H9 (cell line): Measurements from ENCODE around the gene NSUN5. TPM values are rescaled to one million over a fixed set of nuclear protein-coding genes. Genes with fewer than 3 reads are reported as not detected.
A peak's percentile ranks its signal among the peaks of the same experiment; 100 is the strongest.
"Not testable (repeated sequence)": the region's sequence is repeated elsewhere in the genome, so short reads cannot be mapped to it uniquely, and the experiment has no call there.

ENCODE experiments used
- DNase-seq: peaks from one replicate; pipeline ENCODE4 v3.0.0-alpha.2; 2017
- H2AFZ ChIP-seq: one replicate; pipeline ENCODE4 v1.6.1; 2013; ENCODE audit warnings: mild to moderate bottlenecking, low read length, control low read depth, moderate library complexity
- H2AK5ac ChIP-seq: 2 replicates; pipeline ENCODE4 v1.6.1; 2013; ENCODE audit warnings: low read length, control low read depth, mixed read lengths; ENCODE audit not compliant: insufficient read length
- H2BK120ac ChIP-seq: one replicate; pipeline ENCODE4 v1.6.1; 2013; ENCODE audit warnings: low read depth, mild to moderate bottlenecking, low read length, control low read depth, inconsistent platforms; ENCODE audit not compliant: poor library complexity, severe bottlenecking
- H2BK12ac ChIP-seq: 2 replicates; pipeline ENCODE4 v1.6.1; 2013; ENCODE audit warnings: low read length, control low read depth, mixed read lengths, low read depth; ENCODE audit not compliant: insufficient read length
- H2BK15ac ChIP-seq: 2 replicates; pipeline ENCODE4 v1.6.1; 2013; ENCODE audit warnings: low read depth, low read length, control low read depth
- H2BK20ac ChIP-seq: one replicate; pipeline ENCODE4 v1.6.1; 2013; ENCODE audit warnings: low read depth, mild to moderate bottlenecking, low read length, control low read depth, inconsistent platforms; ENCODE audit not compliant: poor library complexity, severe bottlenecking
- H2BK5ac ChIP-seq: 2 replicates; pipeline ENCODE4 v1.6.1; 2013; ENCODE audit warnings: low read length, control low read depth, mixed read lengths; ENCODE audit not compliant: insufficient read length
- H3K14ac ChIP-seq: 2 replicates; pipeline ENCODE4 v1.6.1; 2013; ENCODE audit warnings: low read length, control low read depth; ENCODE audit not compliant: insufficient read depth
- H3K18ac ChIP-seq: 2 replicates; pipeline ENCODE4 v1.6.1; 2013; ENCODE audit warnings: low read depth, mild to moderate bottlenecking, mixed read lengths, low read length, control low read depth; ENCODE audit not compliant: insufficient read length
- H3K23ac ChIP-seq: 2 replicates; pipeline ENCODE4 v1.6.1; 2013; ENCODE audit warnings: low read length, control low read depth, mixed read lengths, low read depth; ENCODE audit not compliant: insufficient read length
- H3K23me2 ChIP-seq: 2 replicates; pipeline ENCODE4 v1.6.1; 2013; ENCODE audit warnings: low read depth, mild to moderate bottlenecking, mixed read lengths, low read length, control low read depth; ENCODE audit not compliant: insufficient read length, poor library complexity, severe bottlenecking
- H3K27ac ChIP-seq: 2 replicates; pipeline ENCODE4 v1.5.1; 2013; ENCODE audit warnings: low read length, control low read depth, mixed read lengths, low read depth; ENCODE audit not compliant: insufficient read length
- H3K27me3 ChIP-seq: 2 replicates; pipeline ENCODE4 v1.6.1; 2013; ENCODE audit warnings: low read length, control low read depth, inconsistent platforms; ENCODE audit not compliant: insufficient read depth
- H3K4ac ChIP-seq: 2 replicates; pipeline ENCODE4 v1.6.1; 2013; ENCODE audit warnings: low read depth, mild to moderate bottlenecking, control low read depth, inconsistent platforms, low read length, moderate library complexity
- H3K4me1 ChIP-seq: 2 replicates; pipeline ENCODE4 v1.6.1; 2013; ENCODE audit warnings: low read length, control low read depth, inconsistent platforms; ENCODE audit not compliant: insufficient read depth
- H3K4me2 ChIP-seq: 2 replicates; pipeline ENCODE4 v1.6.1; 2013; ENCODE audit warnings: low read length, control low read depth, mixed read lengths; ENCODE audit not compliant: insufficient read length, insufficient read depth
- H3K56ac ChIP-seq: 2 replicates; pipeline ENCODE4 v1.6.1; 2013; ENCODE audit warnings: low read depth, mild to moderate bottlenecking, mixed read lengths, low read length, control low read depth; ENCODE audit not compliant: insufficient read length
- H3K79me1 ChIP-seq: 2 replicates; pipeline ENCODE4 v1.6.1; 2013; ENCODE audit warnings: low read depth, mild to moderate bottlenecking, moderate library complexity, low read length, control low read depth, inconsistent platforms; ENCODE audit not compliant: insufficient read depth, poor library complexity, severe bottlenecking
- H3K79me2 ChIP-seq: 2 replicates; pipeline ENCODE4 v1.6.1; 2013; ENCODE audit warnings: low read length, control low read depth, inconsistent platforms; ENCODE audit not compliant: insufficient read depth
- H3K9ac ChIP-seq: 2 replicates; pipeline ENCODE4 v1.6.1; 2013; ENCODE audit warnings: low read length, control low read depth, mixed read lengths; ENCODE audit not compliant: insufficient read length; ENCODE audit errors: extremely low read depth
- H3K9me3 ChIP-seq: one replicate; pipeline ENCODE4 v1.6.1; 2013; ENCODE audit warnings: low read depth, low read length, inconsistent platforms; ENCODE audit not compliant: control insufficient read depth
- H3T11ph ChIP-seq: one replicate; pipeline ENCODE4 v1.6.1; 2013; ENCODE audit warnings: mild to moderate bottlenecking, low read length, control low read depth, inconsistent platforms
- H4K20me1 ChIP-seq: one replicate; pipeline ENCODE4 v1.6.1; 2013; ENCODE audit not compliant: control insufficient read depth, insufficient read length, insufficient read depth
- H4K5ac ChIP-seq: 2 replicates; pipeline ENCODE4 v1.6.1; 2013; ENCODE audit warnings: low read depth, mild to moderate bottlenecking, mixed read lengths, low read length, control low read depth; ENCODE audit not compliant: insufficient read length
- H4K8ac ChIP-seq: replicated peaks from 2 replicates; pipeline ENCODE4 v1.6.1; 2013; ENCODE audit warnings: low read length, control low read depth, mixed read lengths, low read depth; ENCODE audit not compliant: insufficient read length
- H4K91ac ChIP-seq: 2 replicates; pipeline ENCODE4 v1.6.1; 2013; ENCODE audit warnings: low read depth, mild to moderate bottlenecking, moderate library complexity, mixed read lengths, low read length, control low read depth; ENCODE audit not compliant: insufficient read length
- H3K27ac Mint-ChIP-seq, 3 experiments: 2 replicates in 2 of 3; 3 replicates in 1 of 3; pipeline ENCODE4 v1.8.0; 2020 to 2021; ENCODE audit warnings: mixed read lengths in 3 of 3, mild to moderate bottlenecking in 1 of 3, moderate library complexity in 1 of 3
- H3K27me3 Mint-ChIP-seq: 2 replicates; pipeline ENCODE4 v1.8.0; 2021; ENCODE audit warnings: low read depth, mild to moderate bottlenecking, moderate library complexity, mixed read lengths
- H3K36me3 Mint-ChIP-seq, 3 experiments: 2 replicates in 2 of 3; 3 replicates in 1 of 3; pipeline ENCODE4 v1.8.0; 2020 to 2021; ENCODE audit warnings: low read depth in 3 of 3, mixed read lengths in 3 of 3; ENCODE audit not compliant: insufficient read depth in 1 of 3
- H3K4me1 Mint-ChIP-seq, 2 experiments: 2 replicates each; pipeline ENCODE4 v1.8.0; 2020; ENCODE audit warnings: mixed read lengths in 2 of 2
- H3K4me3 Mint-ChIP-seq, 2 experiments: 2 replicates in 1 of 2; 3 replicates in 1 of 2; pipeline ENCODE4 v1.8.0; 2020 to 2021; ENCODE audit warnings: mild to moderate bottlenecking in 2 of 2, mixed read lengths in 2 of 2, moderate library complexity in 1 of 2
- H3K9me3 Mint-ChIP-seq, 2 experiments: 2 replicates in 1 of 2; 3 replicates in 1 of 2; pipeline ENCODE4 v1.8.0; 2020; ENCODE audit warnings: mild to moderate bottlenecking in 2 of 2, mixed read lengths in 2 of 2, moderate library complexity in 1 of 2
- CTCF ChIP-seq: fragments of 200-600 bp; sonication (generic); conservative IDR thresholded peaks from 3 replicates; pipeline ENCODE4 v1.8.0; 2021; ENCODE audit warnings: antibody characterized with exemption, mild to moderate bottlenecking
- WGBS: extraction: QIAGEN DNeasy Blood & Tissue Kit; methylation state at CpG from one replicate; pipeline ENCODE4 v1.1.7; 2013; ENCODE audit warnings: missing lambda C conversion rate, low lambda C conversion rate, mixed read lengths; ENCODE audit not compliant: insufficient read length; ENCODE audit errors: extremely low coverage; 5-methylcytosine and 5-hydroxymethylcytosine counted together
- total RNA-seq: library from RNA; stranded (reverse); gene quantifications from 2 replicates; pipeline ENCODE4 v1.2.1, GENCODE V29; 2021

Gene NSUN5
- total RNA-seq, 1 experiment from 2014 or later = 64.2 TPM

DNA sequence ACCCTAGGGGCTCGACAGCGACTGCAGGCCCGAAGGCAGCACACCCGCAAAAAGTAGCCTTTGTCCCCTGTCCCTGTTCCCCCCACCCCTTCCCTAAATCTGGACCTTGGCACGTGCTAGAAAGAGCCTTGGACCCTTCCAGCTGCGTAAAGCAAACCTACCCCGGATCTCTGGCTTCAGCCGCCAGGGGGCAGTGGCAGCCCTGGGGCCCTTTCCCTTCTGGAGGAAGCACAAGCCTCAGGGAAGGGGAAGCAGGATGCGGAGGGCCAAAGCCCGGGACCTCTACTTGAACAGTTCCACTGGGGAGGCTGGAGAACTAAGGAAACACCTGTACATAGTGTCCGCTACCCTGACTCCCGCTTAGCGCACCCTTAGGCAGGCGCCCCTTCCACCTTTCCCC lies 7.5 kb downstream of the NSUN5 start:
- not testable (repeated sequence) for H3K4me1 Mint-ChIP-seq, H3T11ph ChIP-seq, H4K8ac ChIP-seq, DNase-seq, H3K4me1 ChIP-seq, H3K14ac ChIP-seq, H3K23ac ChIP-seq, H4K5ac ChIP-seq, H3K27me3 Mint-ChIP-seq, H3K79me2 ChIP-seq, H2AFZ ChIP-seq, H3K23me2 ChIP-seq, H3K79me1 ChIP-seq, H3K9me3 ChIP-seq, H2AK5ac ChIP-seq, H4K91ac ChIP-seq, H3K4ac ChIP-seq, H2BK20ac ChIP-seq, H3K9ac ChIP-seq, H3K4me3 Mint-ChIP-seq, H3K4me2 ChIP-seq, H2BK120ac ChIP-seq, H3K18ac ChIP-seq, H3K27ac Mint-ChIP-seq, H3K56ac ChIP-seq, H3K9me3 Mint-ChIP-seq, H2BK15ac ChIP-seq, H2BK5ac ChIP-seq, H4K20me1 ChIP-seq, H3K27me3 ChIP-seq, H3K27ac ChIP-seq, H2BK12ac ChIP-seq
- peaks cover 13 to 24% (median 22%) of the 10 kb centered on the region in 3 experiments; a peak in 6 of 7 replicates for H3K36me3 Mint-ChIP-seq
- peak; percentile 38; the same call in 1 of the 3 replicates for TF ChIP-seq CTCF
- no CpG with 5 or more reads among the region's 14 CpGs for WGBS

DNA sequence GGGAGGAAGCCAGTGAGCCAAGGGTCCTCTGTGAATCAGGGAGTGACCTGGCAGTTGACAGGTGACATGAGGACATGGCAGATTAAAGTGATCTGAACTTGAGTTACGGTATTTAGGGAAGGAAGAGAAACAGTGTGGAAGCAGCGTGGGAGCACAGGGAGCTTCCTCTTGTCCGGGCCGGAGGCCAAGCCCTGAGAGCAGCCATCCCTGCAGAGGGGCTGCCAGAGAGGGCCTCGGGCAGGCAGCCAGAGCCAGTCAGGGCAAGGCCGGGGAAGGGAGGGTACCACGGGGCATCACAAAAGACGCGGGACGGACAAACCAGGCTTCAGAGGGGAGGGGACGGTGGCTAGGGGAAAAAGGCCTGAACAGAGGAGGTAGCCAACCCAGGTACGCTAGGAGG lies 8.8 kb downstream of the NSUN5 start:
- not testable (repeated sequence) for H2BK20ac ChIP-seq, H3K79me1 ChIP-seq, H4K5ac ChIP-seq, H4K8ac ChIP-seq, H3K9me3 ChIP-seq, H3K4me3 Mint-ChIP-seq, H3K4me1 Mint-ChIP-seq, H3K27ac ChIP-seq, DNase-seq, H3K27ac Mint-ChIP-seq, H2BK120ac ChIP-seq, H2BK12ac ChIP-seq, H2AFZ ChIP-seq, H3K27me3 ChIP-seq, H3K9ac ChIP-seq, H3K4me1 ChIP-seq, H3K56ac ChIP-seq, H3K9me3 Mint-ChIP-seq, H4K20me1 ChIP-seq, H3K23me2 ChIP-seq, H3K14ac ChIP-seq, H3K18ac ChIP-seq, H3K27me3 Mint-ChIP-seq, H3K23ac ChIP-seq, H4K91ac ChIP-seq, H2BK15ac ChIP-seq, H3K4ac ChIP-seq, H3K4me2 ChIP-seq, H2BK5ac ChIP-seq, H3K79me2 ChIP-seq, H2AK5ac ChIP-seq, H3T11ph ChIP-seq
- peaks cover 10 to 18% (median 16%) of the 10 kb centered on the region in 3 experiments; a peak in 6 of 7 replicates for H3K36me3 Mint-ChIP-seq
- no CpG with 5 or more reads among the region's 12 CpGs for WGBS
